Stomach (tissue), 9 donors: ENCODE data around the gene PARD3. TPM values are rescaled to one million over a fixed set of nuclear protein-coding genes. Genes with fewer than 3 reads are reported as not detected.

ENCODE experiments used
- DNase-seq, 2 donors: peaks; one replicate each; pipeline versions ENCODE4 v3.0.0 to v3.0.0-alpha.2; 2013 to 2019
- H3K27ac ChIP-seq, 5 donors: fragments of 200-600 bp in 4 of 5; sonication (generic) in 4 of 5; one replicate each; pipeline ENCODE4 v1.5.1; 2013 to 2019; ENCODE audit warnings: mild to moderate bottlenecking in 1 of 5, moderate library complexity in 1 of 5
- H3K27me3 ChIP-seq, 3 donors: fragments of 200-600 bp; sonication (generic); one replicate each; pipeline ENCODE4 v1.5.1; 2017 to 2019; ENCODE audit warnings: mixed run types in 1 of 3
- H3K36me3 ChIP-seq, 4 donors: fragments of 200-600 bp; sonication (generic); 1 replicate in 3 of 4; 2 replicates in 1 of 4; pipeline ENCODE4 v1.5.1; 2016 to 2019
- H3K4me1 ChIP-seq, 4 donors: fragments of 200-600 bp; sonication (generic); one replicate each; pipeline ENCODE4 v1.5.1; 2016 to 2019
- H3K4me3 ChIP-seq, 4 donors: fragments of 200-600 bp; sonication (generic) in 3 of 4; one replicate each; pipeline ENCODE4 v1.5.1; 2016 to 2019; ENCODE audit warnings: mild to moderate bottlenecking in 1 of 4
- H3K9me3 ChIP-seq, 4 donors: fragments of 200-600 bp; sonication (generic); one replicate each; pipeline ENCODE4 v1.5.1; 2016 to 2019
- EP300 ChIP-seq: sonication (generic); formaldehyde crosslinking; IDR thresholded peaks from one replicate; pipeline ENCODE4 v1.6.1; 2017; ENCODE audit warnings: antibody characterized with exemption
- POLR2A ChIP-seq, 4 donors: fragments of 450-650 bp; IDR thresholded peaks; one replicate each; pipeline ENCODE4 v1.6.1; 2016; ENCODE audit warnings: antibody characterized with exemption in 4 of 4, control low read depth in 2 of 4, mild to moderate bottlenecking in 1 of 4, moderate library complexity in 1 of 4
- POLR2AphosphoS5 ChIP-seq, 3 donors: sonication (generic); formaldehyde crosslinking; IDR thresholded peaks; one replicate each; pipeline ENCODE4 v1.6.1; 2016; ENCODE audit warnings: antibody characterized with exemption in 3 of 3
- WGBS, 5 donors: extraction: QIAGEN DNeasy Blood & Tissue Kit in 3 of 5; methylation state at CpG; one replicate each; pipeline versions ENCODE4 v1.1.5 to v1.1.7; 2013 to 2018; 5-methylcytosine and 5-hydroxymethylcytosine counted together
- intact Hi-C: fragments of 100-400 bp; cut with DNase I; formaldehyde crosslinking; loops from one replicate; pipeline ENCODE4 v1.15.1; 2023; ENCODE audit warnings: low total_unique reads
- polyA plus RNA-seq, 3 donors: library from polyadenylated mRNA; stranded (reverse); fragments of 200-250 nt; gene quantifications; one replicate each; pipeline ENCODE4 v1.2.3, GENCODE V29; 2013
- total RNA-seq, 5 donors: library from RNA; depleted of rRNA; stranded (reverse); fragments of >200 nt; gene quantifications; one replicate each; pipeline versions ENCODE4 v1.1.0 to v1.2.3, GENCODE V29; 2014 to 2016
- TF ChIP-seq, protein P1 (sequence below), 7 experiments: fragments of 450-650 bp in 4 of 7; fragments of 200-600 bp in 3 of 7; sonication (generic) in 3 of 7; IDR thresholded peaks; one replicate each; pipeline ENCODE4 v1.5.1; 2016 to 2019; ENCODE audit warnings: antibody characterized with exemption in 7 of 7, control low read depth in 2 of 7, mild to moderate bottlenecking in 1 of 7
- donor health status: healthy with polysubstance abuse.
- donor health status: Bipolar disorder and iron deficiency.
- donor health status: healthy.

PARD3 gene
- total and polyA plus RNA-seq, 8 donors = 13.7 to 118 (median 31.8) TPM

DNA sequence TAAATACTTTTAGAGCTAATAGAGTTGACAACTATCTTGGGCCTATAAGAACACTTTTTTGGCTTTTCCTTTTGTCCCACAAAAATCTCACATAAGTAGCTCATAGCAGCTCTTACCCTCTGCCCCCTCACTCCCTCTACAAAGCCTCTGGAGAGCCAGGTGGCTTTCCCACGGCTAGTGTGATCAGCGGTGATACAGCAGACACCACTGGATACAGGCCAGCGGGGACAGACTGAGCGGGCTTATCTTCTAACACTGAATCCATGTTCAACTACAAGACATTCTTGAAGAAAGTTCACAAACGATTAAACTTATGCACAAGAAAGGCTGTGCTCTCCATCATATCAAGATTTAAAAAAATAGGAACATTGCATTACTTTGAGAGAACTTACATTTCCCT, 377.2 kb downstream of the PARD3 start:
- H3K4me1 ChIP-seq = peaks cover 0 to 17% (median 8%) of the 10 kb centered on the region in 4 donors
- no peaks in the 10 kb centered on the region for H3K9me3 ChIP-seq
- H3K4me3 ChIP-seq = no peak overlapping the region
- no peak overlapping the region for H3K27ac ChIP-seq
- H3K27me3 ChIP-seq = no peaks in the 10 kb centered on the region
- H3K36me3 ChIP-seq = no peaks in the 10 kb centered on the region
- DNase-seq = peak in 1 of 2 donors; percentile 19
- TF ChIP-seq EP300 (no peak), POLR2AphosphoS5 (IDR thresholded peaks at IDR 0.05) (no peak)
- intact Hi-C loops = no loop called here
- 65 to 79% (median 68%) methylated on average over 5 of the region's 5 CpGs for WGBS, 5 donors

DNA sequence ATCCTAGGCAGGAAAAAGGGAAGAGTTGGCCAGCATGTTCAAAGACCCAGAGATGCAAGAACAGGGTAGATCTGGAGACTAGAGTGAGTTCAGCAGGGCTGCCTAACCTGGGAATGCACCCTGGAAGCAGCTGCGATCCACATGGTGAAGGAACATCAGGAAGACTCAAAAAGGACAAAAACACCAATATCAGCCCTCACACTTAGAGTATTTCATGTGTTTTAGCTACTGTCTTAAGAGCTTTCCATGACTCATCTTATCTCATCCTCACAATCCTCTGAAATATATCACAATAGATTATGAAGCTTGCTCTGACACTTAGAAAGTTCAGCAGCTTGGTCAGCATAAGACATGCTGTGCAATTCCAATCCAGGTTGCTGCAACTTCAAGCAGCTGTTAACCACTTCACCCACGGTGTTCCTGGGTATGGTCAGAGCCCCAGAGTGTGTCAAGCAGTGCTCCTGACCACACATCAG, 380.9 kb downstream of the PARD3 start:
- no peak overlapping the region for H3K27ac ChIP-seq
- WGBS, 5 donors = 60 to 67% (median 61%) methylated on average over 2 of the region's 2 CpGs
- H3K4me3 ChIP-seq = no peak overlapping the region
- TF ChIP-seq POLR2AphosphoS5 (IDR thresholded peaks at IDR 0.05) = no peak
- TF ChIP-seq POLR2A (IDR thresholded peaks at IDR 0.05) = no peak
- TF ChIP-seq EP300 = no peak
- TF ChIP-seq, protein P1, sequence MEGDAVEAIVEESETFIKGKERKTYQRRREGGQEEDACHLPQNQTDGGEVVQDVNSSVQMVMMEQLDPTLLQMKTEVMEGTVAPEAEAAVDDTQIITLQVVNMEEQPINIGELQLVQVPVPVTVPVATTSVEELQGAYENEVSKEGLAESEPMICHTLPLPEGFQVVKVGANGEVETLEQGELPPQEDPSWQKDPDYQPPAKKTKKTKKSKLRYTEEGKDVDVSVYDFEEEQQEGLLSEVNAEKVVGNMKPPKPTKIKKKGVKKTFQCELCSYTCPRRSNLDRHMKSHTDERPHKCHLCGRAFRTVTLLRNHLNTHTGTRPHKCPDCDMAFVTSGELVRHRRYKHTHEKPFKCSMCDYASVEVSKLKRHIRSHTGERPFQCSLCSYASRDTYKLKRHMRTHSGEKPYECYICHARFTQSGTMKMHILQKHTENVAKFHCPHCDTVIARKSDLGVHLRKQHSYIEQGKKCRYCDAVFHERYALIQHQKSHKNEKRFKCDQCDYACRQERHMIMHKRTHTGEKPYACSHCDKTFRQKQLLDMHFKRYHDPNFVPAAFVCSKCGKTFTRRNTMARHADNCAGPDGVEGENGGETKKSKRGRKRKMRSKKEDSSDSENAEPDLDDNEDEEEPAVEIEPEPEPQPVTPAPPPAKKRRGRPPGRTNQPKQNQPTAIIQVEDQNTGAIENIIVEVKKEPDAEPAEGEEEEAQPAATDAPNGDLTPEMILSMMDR (IDR thresholded peaks at IDR 0.05) = no peak
- intact Hi-C loops = no loop called here
- peak in 1 of 2 donors; percentile 35 for DNase-seq
- H3K9me3 ChIP-seq = no peaks in the 10 kb centered on the region
- no peaks in the 10 kb centered on the region for H3K27me3 ChIP-seq
- peaks cover 0 to 24% (median 12%) of the 10 kb centered on the region in 4 donors for H3K4me1 ChIP-seq
- no peaks in the 10 kb centered on the region for H3K36me3 ChIP-seq

DNA sequence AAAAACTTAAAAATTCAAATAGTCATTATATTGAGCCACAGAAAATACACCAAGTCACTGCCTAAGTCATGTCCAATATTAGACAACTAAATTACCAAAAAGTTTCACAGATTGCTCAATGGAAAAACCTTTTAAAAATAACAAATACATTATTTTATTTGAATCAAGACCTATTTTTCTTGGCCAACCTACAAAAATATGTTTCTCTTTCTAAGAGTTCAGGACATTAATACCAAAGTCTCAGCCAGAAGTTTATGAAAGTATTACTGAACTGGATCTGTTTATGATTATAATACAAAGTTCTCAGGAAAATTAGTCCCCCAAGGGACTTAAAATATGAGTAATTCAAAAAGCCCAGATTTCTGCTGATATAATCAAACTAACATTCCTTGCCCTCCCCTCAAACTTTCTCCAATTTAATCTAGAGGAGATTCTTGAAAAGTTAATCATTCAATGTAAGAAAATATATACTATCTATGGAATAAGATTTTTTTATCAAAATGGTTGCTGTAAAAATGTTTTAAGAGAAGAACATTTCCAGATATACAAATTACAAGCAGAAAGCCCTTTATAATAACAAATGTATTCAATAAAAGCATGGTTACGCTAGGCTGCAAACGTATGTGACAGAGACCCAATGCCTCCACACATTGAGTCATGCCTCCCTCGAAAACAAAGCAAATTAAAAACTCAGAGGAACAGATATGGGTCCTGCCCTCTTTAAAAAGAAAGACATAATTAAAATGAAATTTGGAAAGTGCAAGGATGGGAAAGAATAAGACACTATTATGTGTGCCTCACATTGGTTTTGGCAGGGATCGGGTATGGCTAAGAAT, 381.6 kb downstream of the PARD3 start:
- Histone ChIP-seq H3K9me3 (no peaks in the 10 kb centered on the region), H3K4me1 (peaks cover 0 to 24% (median 12%) of the 10 kb centered on the region in 4 donors), H3K27me3 (no peaks in the 10 kb centered on the region), H3K36me3 (no peaks in the 10 kb centered on the region), H3K4me3 (no peak overlapping the region), H3K27ac (no peak overlapping the region)
- WGBS, 5 donors = 75 to 88% (median 77%) methylated on average over 4 of the region's 4 CpGs
- no peak for TF ChIP-seq POLR2A (IDR thresholded peaks at IDR 0.05)
- TF ChIP-seq POLR2AphosphoS5 (IDR thresholded peaks at IDR 0.05) = no peak
- TF ChIP-seq EP300 = no peak
- TF ChIP-seq, protein P1 (IDR thresholded peaks at IDR 0.05) = no peak
- peak in 1 of 2 donors; percentile 54 for DNase-seq
- intact Hi-C loops = no loop called here

DNA sequence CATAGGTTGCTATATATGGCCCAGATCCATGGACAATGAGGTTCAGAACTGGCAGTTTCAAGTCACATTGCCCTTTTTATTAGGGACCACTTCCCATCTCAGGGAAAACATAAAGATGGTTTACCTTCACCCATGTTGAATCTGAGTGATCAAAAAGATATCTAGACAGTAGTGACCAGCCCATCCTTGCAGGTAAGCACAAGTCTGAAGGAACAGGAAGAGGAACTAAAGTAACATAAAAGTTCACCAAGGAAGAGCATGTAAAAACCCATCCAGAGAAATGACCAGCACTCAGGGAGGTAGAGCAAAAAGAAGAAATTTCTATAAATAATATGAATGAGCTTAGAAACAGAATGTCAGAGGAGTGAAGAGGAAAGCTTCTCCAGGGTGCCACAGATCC, 382.5 kb downstream of the PARD3 start:
- Histone ChIP-seq H3K4me3 (no peak overlapping the region), H3K27ac (no peak overlapping the region), H3K27me3 (no peaks in the 10 kb centered on the region), H3K4me1 (peaks cover 0 to 24% (median 12%) of the 10 kb centered on the region in 4 donors), H3K36me3 (no peaks in the 10 kb centered on the region), H3K9me3 (no peaks in the 10 kb centered on the region)
- TF ChIP-seq POLR2A (IDR thresholded peaks at IDR 0.05) (no peak), EP300 (no peak), POLR2AphosphoS5 (IDR thresholded peaks at IDR 0.05) (no peak)
- TF ChIP-seq, protein P1 (IDR thresholded peaks at IDR 0.05) = no peak
- intact Hi-C loops = no loop called here
- no peak for DNase-seq

DNA sequence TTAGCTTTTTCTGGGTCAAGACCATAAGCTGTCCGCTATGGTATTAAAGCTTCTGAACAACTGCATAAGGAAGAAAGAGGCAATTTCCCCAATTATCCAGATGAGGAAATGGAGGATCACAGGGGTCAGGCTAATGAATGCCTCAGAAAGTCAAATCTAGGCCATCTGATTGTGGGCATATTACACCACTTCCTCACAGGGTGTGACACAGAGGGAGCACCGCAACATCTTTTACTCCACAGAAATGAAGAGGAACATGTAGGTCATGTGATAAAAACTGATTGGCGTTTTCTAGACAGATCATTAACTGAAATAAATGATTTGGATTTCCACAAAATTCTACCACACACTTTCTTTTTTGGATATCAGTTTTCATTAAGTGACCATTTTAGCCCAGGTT, 384.4 kb downstream of the PARD3 start:
- no peak overlapping the region for H3K27ac ChIP-seq
- no peaks in the 10 kb centered on the region for H3K36me3 ChIP-seq
- DNase-seq = no peak
- no peak overlapping the region for H3K4me3 ChIP-seq
- intact Hi-C loops = no loop called here
- TF ChIP-seq, protein P1 (IDR thresholded peaks at IDR 0.05) = no peak
- TF ChIP-seq EP300 (no peak), POLR2AphosphoS5 (IDR thresholded peaks at IDR 0.05) (no peak), POLR2A (IDR thresholded peaks at IDR 0.05) (no peak)
- H3K4me1 ChIP-seq = peaks cover 0 to 24% (median 12%) of the 10 kb centered on the region in 4 donors
- H3K27me3 ChIP-seq = no peaks in the 10 kb centered on the region
- no peaks in the 10 kb centered on the region for H3K9me3 ChIP-seq
- WGBS, 5 donors = 83 to 92% (median 90%) methylated on average over 3 of the region's 3 CpGs
